Measurements from ENCODE around the gene RDH14.

Gene RDH14

DNA sequence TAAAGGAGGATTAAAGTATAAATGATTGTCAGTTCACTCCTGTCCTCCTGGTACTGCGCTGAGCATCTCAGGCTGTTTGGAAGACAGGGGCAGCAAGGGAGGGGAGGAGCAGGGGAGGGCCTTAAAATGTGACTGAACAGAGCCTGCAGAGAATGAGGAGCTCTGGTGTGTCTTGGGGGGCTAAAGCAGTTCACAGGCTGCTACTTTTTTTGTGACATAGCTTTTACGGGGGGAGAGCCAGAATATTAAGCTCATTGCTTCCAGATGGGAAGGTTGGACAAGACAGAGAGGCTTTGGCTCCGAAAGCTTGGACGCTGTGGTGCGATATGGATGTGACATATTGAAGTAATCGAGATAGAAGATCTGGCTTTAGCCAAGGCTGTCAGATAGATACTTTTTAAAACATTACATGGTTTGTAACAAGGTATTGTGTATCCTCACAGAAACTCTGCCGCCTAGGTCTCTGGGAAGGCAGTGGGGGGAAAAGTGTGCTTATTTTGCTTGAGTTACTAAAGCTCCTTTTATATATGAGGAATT, 40.5 kb downstream of the RDH14 start:
- DNase-seq = no peak

DNA sequence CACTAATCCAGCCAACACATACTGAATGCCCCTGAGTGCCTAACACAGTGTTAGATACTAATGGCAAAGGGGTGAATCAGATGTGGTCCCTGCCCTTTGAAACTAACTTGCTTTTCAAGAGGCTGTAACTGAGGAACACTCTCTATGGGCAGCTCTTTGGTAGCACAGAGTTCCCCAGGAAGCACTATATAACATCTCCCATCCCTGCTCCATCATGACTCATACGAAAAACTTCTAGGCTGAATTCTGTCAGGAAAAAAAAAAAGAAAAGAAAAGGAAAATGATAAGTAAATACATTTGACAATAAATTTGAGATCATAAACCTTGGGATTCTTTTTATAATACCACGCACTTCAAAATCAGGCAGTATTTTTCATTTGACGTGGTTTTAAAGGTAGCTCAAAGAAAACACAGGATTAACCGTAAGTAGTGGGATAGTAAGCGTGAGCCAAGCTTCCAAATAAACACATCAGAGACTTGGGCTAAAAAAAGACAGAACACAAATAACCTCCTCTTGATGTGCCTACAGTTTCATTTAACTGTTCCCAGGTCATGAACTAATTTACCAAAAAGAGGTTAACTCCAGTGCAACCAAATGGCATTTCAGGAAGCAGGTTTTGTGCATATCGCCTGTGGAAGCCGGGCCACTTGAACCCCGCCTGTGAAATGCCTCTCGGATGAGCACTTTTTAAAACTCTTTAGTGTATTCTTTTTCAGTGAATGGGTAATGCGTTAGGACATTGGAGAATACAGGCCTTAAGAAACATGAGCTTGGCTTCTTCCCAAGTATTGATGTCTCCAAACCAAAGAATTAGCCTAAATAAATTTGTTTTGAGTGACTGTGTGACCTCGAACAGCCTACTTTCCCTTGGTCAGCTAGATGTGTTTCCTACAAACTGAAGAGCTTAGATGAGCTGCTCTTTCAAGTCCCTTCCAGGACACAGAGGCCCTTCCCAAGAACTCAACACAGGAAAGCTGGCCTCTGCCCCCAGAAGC, 42.0 kb downstream of the RDH14 start:
- no peak for DNase-seq

DNA sequence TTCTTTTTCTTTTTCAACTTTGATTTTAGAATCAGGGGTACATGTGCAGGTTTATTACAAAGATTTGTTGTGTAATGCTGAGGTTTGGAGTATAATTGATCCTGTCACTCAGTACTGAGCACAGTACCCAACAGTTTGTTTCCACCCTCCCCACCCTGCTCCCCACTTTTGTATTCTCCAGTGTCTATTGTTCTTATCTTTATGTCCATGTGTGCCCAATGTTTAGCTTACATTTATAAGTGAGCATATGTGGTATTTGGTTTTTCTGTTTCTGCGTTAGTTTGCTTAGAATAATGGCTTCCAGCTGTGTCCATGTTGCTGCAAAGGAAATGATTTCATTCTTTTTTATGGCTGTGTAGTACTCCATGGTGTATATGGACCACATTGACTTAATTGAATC, 43.1 kb downstream of the RDH14 start:
- DNase-seq = no peak

DNA sequence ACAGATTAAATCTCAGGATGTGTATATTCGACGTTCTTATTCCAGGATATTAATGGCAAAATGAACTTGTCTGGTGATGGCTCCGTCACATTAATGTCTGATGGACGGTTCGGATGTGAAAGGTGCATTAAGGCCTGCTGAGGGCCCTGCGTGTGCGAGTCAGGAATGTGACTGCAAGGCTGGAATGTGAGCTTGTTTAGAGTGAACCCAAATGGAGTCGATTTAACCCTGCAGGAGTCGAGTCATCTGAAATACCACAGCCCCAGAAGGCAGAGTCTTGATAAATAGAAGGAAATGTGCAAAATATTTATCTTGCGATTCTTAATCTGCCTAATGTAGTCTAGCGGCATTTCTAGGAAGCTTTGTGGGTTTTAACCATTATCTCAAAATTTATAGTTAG, 44.3 kb downstream of the RDH14 start:
- no peak for DNase-seq

DNA sequence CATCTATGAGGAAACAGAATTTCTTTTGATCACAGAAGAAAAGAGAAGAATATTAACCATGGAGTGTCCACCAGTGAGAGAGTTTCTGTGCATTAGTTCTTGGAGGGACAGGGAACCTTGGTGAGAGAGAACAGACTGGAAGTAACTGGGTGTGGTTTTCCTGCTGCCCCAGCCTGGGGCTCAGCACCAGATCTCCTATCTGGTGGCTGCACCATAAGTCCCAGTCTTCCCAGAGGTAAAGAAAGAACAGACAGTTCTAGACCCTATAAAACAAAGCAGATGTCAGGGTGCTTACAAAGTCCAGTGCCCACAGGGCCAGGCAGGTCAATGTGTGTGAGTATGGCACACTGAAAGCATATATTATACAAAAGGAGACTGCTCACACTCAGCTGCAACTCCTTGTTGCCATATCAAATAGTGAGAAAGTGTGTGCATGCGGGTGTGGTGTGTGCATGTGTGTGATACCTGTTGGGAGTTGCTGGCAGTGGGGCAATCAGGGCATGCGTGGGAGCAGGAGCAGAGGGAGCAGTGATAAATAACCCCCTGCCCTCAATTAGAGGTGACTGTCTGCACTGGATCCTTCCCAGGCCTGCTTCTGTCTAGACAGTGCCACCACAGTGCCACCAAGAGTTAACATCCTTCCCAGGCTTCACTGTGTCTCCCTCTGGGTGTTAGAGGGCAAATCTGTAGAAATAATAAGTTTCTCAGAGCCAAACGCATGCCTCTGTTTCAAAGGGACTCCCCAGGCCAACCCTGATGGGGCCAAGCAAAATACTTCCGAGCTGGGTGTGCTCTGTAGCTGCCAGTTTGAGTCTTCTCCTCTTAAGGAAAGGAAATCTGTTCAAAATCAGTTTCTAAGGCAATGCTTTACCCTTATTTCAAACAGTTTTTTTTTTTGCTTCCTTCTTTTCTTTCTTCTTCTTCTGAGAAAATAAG, 45.7 kb downstream of the RDH14 start:
- no peak for DNase-seq

DNA sequence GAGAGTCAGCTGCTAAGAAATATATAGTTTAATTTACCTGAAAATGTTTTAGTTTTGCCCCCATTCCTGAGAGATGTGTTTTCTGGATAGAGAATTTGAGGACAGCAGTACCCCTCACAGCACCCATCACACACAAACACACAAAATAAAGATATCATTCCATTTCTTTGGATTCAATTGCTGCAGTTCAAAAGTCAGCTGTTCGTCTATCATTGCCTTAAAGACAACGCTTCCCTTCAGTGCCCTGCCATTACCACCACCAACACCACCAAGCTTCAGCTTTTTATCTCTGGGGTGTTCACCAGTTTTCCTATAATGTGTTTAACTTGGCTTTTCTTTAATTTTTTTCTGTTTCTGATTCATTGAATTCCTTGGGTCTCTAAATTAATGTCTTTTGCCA, 49.7 kb downstream of the RDH14 start:
- DNase-seq = no peak

DNA sequence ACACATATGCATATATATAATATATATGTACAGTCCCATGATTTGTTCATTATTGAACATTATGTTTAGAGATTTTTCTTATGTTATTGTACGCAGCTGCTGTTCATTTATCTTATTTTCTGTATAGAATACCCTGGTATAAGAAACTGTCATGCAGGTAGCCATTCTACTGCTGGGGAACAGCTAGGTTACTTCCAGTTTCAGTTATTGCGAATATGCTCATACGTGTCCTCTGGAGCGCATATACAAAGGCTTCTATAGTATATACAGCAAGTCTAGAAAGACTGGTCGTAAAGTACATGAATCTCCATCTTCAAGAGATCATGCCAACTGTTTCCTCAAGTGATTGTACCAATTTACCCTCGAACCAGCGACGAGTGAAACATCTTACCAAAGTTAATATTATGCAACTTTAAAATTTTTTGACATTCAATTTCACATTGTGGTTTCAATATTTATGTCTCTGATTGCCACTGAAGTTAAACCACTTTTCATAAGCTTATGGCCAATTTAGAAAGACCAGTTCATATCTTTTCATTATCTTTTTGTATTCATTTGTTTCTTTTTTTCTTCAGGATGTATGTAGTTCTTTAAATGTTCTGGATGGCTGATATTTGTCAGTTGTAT, 53.5 kb downstream of the RDH14 start:
- no peak for DNase-seq

DNA sequence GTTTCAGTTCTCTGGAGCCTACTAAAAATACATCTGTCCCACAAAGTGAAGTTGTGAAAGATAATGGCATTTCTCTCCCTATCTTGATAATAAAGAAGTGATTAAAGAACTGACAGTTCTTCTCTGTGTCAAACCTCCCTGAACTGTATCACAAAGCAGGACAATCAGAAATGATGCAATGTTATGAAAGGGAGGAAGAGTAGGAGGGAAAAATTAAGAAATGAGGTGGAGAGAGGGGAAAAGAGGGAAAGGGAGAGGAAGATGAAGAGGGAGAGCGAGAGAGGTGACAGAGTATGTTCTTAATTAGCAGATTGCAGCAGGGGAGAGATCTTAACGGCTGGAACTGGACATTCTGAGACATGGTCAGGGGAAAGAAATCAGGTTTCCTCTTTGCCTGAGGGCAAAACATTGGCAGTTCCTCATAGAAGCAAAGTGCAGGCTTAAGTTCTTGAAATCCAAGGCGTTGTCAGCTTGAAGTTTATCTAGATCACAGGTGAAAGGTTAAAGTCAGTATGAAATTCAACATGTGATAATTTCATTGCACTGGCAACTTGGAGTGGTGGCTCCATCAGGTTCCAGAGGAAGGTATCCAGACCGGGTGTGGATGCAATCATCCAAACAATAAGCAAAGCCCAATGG, 54.6 kb downstream of the RDH14 start:
- no peak for DNase-seq

Measured in NCI-H524 treated with DMSO at 0.1 percent for 48 hours (cell line).